ENCODE results near the gene SMIM24. TPM values are rescaled to one million over a fixed set of nuclear protein-coding genes. Genes with fewer than 3 reads are reported as not detected.
"Not testable (repeated sequence)": the region's sequence is repeated elsewhere in the genome, so short reads cannot be mapped to it uniquely, and the experiment has no call there.

The SMIM24 gene
- total RNA-seq, 8 experiments from 2014 or later, result 0.11 to 1.3 (median 0.52) TPM; not detected in 4

GRCh38 chr19:3511506-3512251 is 31.4 kb upstream of the SMIM24 start:
- no peak for ATAC-seq (replicated peaks in 6 of 8)
- peak overlapping the region in 1 of 2 donors; percentile 53 for H3K27ac ChIP-seq
- no peak overlapping the region for H3K4me3 ChIP-seq
- 60 to 95% (median 83%) methylated on average over 1 to 7 of the region's 26 CpGs; no CpG with 5 or more reads in 4 of the 10 experiments for WGBS, 10 experiments
- peaks cover 26 to 34% of the 10 kb centered on the region in 2 donors for H3K4me1 ChIP-seq (replicated peaks in 1 of 2)
- in situ Hi-C loops (cut with MboI; ENCODE audit: low pct_unique_long_range_greater_than_20kb in 2 of 9, low sequenced_read_pairs in 9 of 9, unreplicated experiment in 9 of 9), result no loop called here

GRCh38 chr19:3510727-3511126 is 30.4 kb upstream of the SMIM24 start:
- in situ Hi-C loops (cut with MboI; ENCODE audit: low pct_unique_long_range_greater_than_20kb in 2 of 9, low sequenced_read_pairs in 9 of 9, unreplicated experiment in 9 of 9), result no loop called here
- 90% methylated on average over 6 of the region's 22 CpGs; no CpG with 5 or more reads in 9 of the 10 experiments for WGBS, 10 experiments
- H3K4me1 ChIP-seq (replicated peaks in 1 of 2), result peaks cover 26 to 34% of the 10 kb centered on the region in 2 donors
- ATAC-seq (replicated peaks in 6 of 8), result no peak
- H3K4me3 ChIP-seq, result no peak overlapping the region
- H3K27ac ChIP-seq, result no peak overlapping the region

GRCh38 chr19:3509566-3509989 is 29.3 kb upstream of the SMIM24 start:
- Histone ChIP-seq H3K4me1 (replicated peaks in 1 of 2) (peaks cover 31 to 39% of the 10 kb centered on the region in 2 donors), H3K4me3 (no peak overlapping the region), H3K27ac (no peak overlapping the region)

GRCh38 chr19:3508771-3509535 is 28.6 kb upstream of the SMIM24 start:
- in situ Hi-C loops (cut with MboI; ENCODE audit: low pct_unique_long_range_greater_than_20kb in 2 of 9, low sequenced_read_pairs in 9 of 9, unreplicated experiment in 9 of 9), result no loop called here
- no peak overlapping the region for H3K27ac ChIP-seq
- peaks cover 27 to 33% of the 10 kb centered on the region in 2 donors for H3K4me1 ChIP-seq (replicated peaks in 1 of 2)
- H3K4me3 ChIP-seq, result no peak overlapping the region
- no peak for ATAC-seq (replicated peaks in 6 of 8)
- WGBS, 10 experiments, result 70 to 100% (median 92%) methylated on average over 1 to 11 of the region's 23 CpGs; no CpG with 5 or more reads in 1 of the 10 experiments

More at GRCh38 chr19:3509566-3509989, 29.3 kb upstream of the SMIM24 start:
- in situ Hi-C loops (cut with MboI; ENCODE audit: low pct_unique_long_range_greater_than_20kb in 2 of 9, low sequenced_read_pairs in 9 of 9, unreplicated experiment in 9 of 9), result no loop called here
- WGBS, 10 experiments, result 79 to 97% (median 89%) methylated on average over 3 to 12 of the region's 15 CpGs; no CpG with 5 or more reads in 4 of the 10 experiments
- no peak for ATAC-seq (replicated peaks in 6 of 8)

GRCh38 chr19:3508121-3508661 is 27.9 kb upstream of the SMIM24 start:
- H3K4me1 ChIP-seq (replicated peaks in 1 of 2), result peaks cover 27 to 31% of the 10 kb centered on the region in 2 donors
- peak overlapping the region in 4 of 5 donors; percentile 71 to 92 (median 86) for H3K4me3 ChIP-seq
- ATAC-seq (replicated peaks in 6 of 8); in situ Hi-C loops (cut with MboI; ENCODE audit: low pct_unique_long_range_greater_than_20kb in 2 of 9, low sequenced_read_pairs in 9 of 9, unreplicated experiment in 9 of 9); H3K27ac ChIP-seq: not testable (repeated sequence)
- WGBS, 10 experiments, result 25 to 100% (median 92%) methylated on average over 1 to 10 of the region's 18 CpGs; no CpG with 5 or more reads in 3 of the 10 experiments

GRCh38 chr19:3507371-3508120 is 27.2 kb upstream of the SMIM24 start:
- peak overlapping the region; percentile 83 to 94 for H3K27ac ChIP-seq
- H3K4me3 ChIP-seq, result peak overlapping the region; percentile 68 to 92 (median 80)
- peaks cover 22 to 26% of the 10 kb centered on the region in 2 donors for H3K4me1 ChIP-seq (replicated peaks in 1 of 2)
- in situ Hi-C loops (cut with MboI; ENCODE audit: low pct_unique_long_range_greater_than_20kb in 2 of 9, low sequenced_read_pairs in 9 of 9, unreplicated experiment in 9 of 9), result no loop called here
- WGBS, 10 experiments, result 0 to 4% (median 0%) methylated on average over 1 to 5 of the region's 31 CpGs; no CpG with 5 or more reads in 7 of the 10 experiments
- ATAC-seq (replicated peaks in 6 of 8), result peak in 6 of 8 experiments; percentile 3 to 35 (median 32)

- peak in 7 of 8 experiments; percentile 0 to 6 (median 2) for ATAC-seq (replicated peaks in 6 of 8)
- Histone ChIP-seq H3K4me3 (peak overlapping the region; percentile 68 to 92 (median 80)), H3K27ac (peak overlapping the region; percentile 83 to 94), H3K4me1 (replicated peaks in 1 of 2) (peaks cover 14 to 20% of the 10 kb centered on the region in 2 donors)
- in situ Hi-C loops (cut with MboI; ENCODE audit: low pct_unique_long_range_greater_than_20kb in 2 of 9, low sequenced_read_pairs in 9 of 9, unreplicated experiment in 9 of 9), result no loop called here
- WGBS, 10 experiments, result no CpG with 5 or more reads among the region's 69 CpGs
Observed at GRCh38 chr19:3506384-3507340, 26.3 kb upstream of the SMIM24 start.

- H3K4me1 ChIP-seq (replicated peaks in 1 of 2), result peaks cover 14 to 20% of the 10 kb centered on the region in 2 donors
- peak; percentile 86 to 96 (median 90) for ATAC-seq (replicated peaks in 6 of 8)
- peak within 1 kb of the TSS; percentile 86 to 94 for H3K27ac ChIP-seq
- 3 to 70% (median 15%) methylated on average over 2 to 6 of the region's 79 CpGs; no CpG with 5 or more reads in 4 of the 10 experiments for WGBS, 10 experiments
- peak within 1 kb of the TSS; percentile 68 to 92 (median 80) for H3K4me3 ChIP-seq
- in situ Hi-C loops (cut with MboI; ENCODE audit: low pct_unique_long_range_greater_than_20kb in 2 of 9, low sequenced_read_pairs in 9 of 9, unreplicated experiment in 9 of 9), result no loop called here
Observed at GRCh38 chr19:3505598-3506383, 25.5 kb upstream of the SMIM24 start, which contains the start of gene FZR1. Gene FZR1, plus strand, starts transcription at chr19:3506311. Its CDS starts 16,679 bp downstream, at chr19:3522990.

GRCh38 chr19:3504735-3505134 is 24.4 kb upstream of the SMIM24 start:
- no peak for ATAC-seq (replicated peaks in 6 of 8)
- Histone ChIP-seq H3K4me3 (no peak overlapping the region), H3K27ac (no peak overlapping the region), H3K4me1 (replicated peaks in 1 of 2) (peaks cover 14 to 21% of the 10 kb centered on the region in 2 donors)
- in situ Hi-C loops (cut with MboI; ENCODE audit: low pct_unique_long_range_greater_than_20kb in 2 of 9, low sequenced_read_pairs in 9 of 9, unreplicated experiment in 9 of 9), result no loop called here
- WGBS, 10 experiments, result 50 to 100% (median 98%) methylated on average over 1 to 5 of the region's 5 CpGs; no CpG with 5 or more reads in 2 of the 10 experiments

- H3K4me3 ChIP-seq, result no peak overlapping the region
- H3K4me1 ChIP-seq (replicated peaks in 1 of 2), result peaks cover 16 to 20% of the 10 kb centered on the region in 2 donors
- WGBS, 10 experiments, result 61 to 94% (median 83%) methylated on average over 2 to 9 of the region's 13 CpGs; no CpG with 5 or more reads in 2 of the 10 experiments
- in situ Hi-C loops (cut with MboI; ENCODE audit: low pct_unique_long_range_greater_than_20kb in 2 of 9, low sequenced_read_pairs in 9 of 9, unreplicated experiment in 9 of 9), result no loop called here
- no peak for ATAC-seq (replicated peaks in 6 of 8)
- H3K27ac ChIP-seq, result no peak overlapping the region
Observed at GRCh38 chr19:3503036-3503572, 22.8 kb upstream of the SMIM24 start.
